Measurements from ENCODE around the gene COL3A1.

The COL3A1 gene

DNA sequence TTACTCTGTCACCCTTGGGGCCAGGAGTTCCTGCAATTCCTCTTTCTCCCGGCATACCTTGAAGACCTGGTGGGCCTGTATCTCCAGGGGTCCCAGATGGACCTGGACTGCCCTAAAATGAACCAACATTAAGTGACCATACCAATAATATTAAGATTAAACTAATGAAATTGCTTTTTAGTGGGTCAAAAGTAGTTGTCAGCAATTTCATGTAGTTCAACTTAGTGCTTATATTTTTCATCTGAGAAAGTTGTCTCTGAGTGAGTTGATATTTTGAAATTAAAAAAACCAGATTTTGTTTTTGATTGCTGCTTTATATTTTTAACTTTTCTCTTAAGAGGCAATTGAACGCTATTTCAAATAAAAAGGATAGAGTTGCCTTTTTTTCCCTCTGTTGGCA is 83.1 kb downstream of the COL3A1 start:
- no peak for DNase-seq
- Histone ChIP-seq H3K4me3 (no peak overlapping the region), H3K27ac (no peak overlapping the region), H3K4me1 (no peaks in the 10 kb centered on the region), H3K36me3 (peaks cover 30 to 50% (median 35%) of the 10 kb centered on the region in 3 donors), H3K9me3 (no peaks in the 10 kb centered on the region), H3K27me3 (no peaks in the 10 kb centered on the region)
- intact Hi-C loops (cut with DNase I; ENCODE audit: low total_unique reads), result no loop called here
- TF ChIP-seq, protein P1, sequence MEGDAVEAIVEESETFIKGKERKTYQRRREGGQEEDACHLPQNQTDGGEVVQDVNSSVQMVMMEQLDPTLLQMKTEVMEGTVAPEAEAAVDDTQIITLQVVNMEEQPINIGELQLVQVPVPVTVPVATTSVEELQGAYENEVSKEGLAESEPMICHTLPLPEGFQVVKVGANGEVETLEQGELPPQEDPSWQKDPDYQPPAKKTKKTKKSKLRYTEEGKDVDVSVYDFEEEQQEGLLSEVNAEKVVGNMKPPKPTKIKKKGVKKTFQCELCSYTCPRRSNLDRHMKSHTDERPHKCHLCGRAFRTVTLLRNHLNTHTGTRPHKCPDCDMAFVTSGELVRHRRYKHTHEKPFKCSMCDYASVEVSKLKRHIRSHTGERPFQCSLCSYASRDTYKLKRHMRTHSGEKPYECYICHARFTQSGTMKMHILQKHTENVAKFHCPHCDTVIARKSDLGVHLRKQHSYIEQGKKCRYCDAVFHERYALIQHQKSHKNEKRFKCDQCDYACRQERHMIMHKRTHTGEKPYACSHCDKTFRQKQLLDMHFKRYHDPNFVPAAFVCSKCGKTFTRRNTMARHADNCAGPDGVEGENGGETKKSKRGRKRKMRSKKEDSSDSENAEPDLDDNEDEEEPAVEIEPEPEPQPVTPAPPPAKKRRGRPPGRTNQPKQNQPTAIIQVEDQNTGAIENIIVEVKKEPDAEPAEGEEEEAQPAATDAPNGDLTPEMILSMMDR (IDR thresholded peaks at IDR 0.05), result no peak

DNA sequence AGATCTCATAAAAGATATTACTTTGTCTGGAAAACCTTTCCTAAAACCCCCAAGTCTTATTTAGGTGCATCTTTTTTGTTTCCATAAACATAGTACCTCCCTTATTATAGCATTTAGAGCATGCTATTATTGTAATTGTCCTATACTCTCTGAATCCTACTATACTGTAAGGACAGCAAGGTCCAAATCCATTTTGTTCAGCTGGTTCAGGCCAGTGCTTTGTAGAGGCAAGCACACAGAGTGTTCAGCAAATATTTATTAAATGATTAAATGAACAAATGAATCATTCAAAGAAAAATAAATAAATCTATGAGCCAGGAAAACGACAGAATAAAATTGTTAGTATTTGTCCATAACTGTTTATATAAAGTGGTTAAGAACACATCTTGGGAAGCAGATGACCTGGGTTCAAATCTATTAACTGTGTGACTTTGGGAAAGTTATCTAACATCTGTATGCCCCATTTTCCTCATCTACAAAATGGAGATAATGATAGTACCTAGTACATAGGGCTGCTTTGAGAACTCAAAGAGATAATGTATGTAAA is 86.0 kb downstream of the COL3A1 start:
- no peaks in the 10 kb centered on the region for H3K9me3 ChIP-seq
- H3K27me3 ChIP-seq, result no peaks in the 10 kb centered on the region
- TF ChIP-seq, protein P1 (IDR thresholded peaks at IDR 0.05), result no peak
- H3K4me3 ChIP-seq, result no peak overlapping the region
- no peaks in the 10 kb centered on the region for H3K4me1 ChIP-seq
- peaks cover 40 to 61% (median 44%) of the 10 kb centered on the region in 3 donors for H3K36me3 ChIP-seq
- intact Hi-C loops (cut with DNase I; ENCODE audit: low total_unique reads), result no loop called here
- H3K27ac ChIP-seq, result no peak overlapping the region
- no peak for DNase-seq

Measured in tibial artery (tissue), 4 donors.